H1 (cell line): ENCODE data around the gene TOR4A. TPM values are rescaled to one million over a fixed set of nuclear protein-coding genes. Genes with fewer than 3 reads are reported as not detected.

ENCODE experiments used
- NANOG ChIP-seq: IDR thresholded peaks from 2 replicates; pipeline ENCODE4 v1.6.1; 2011; ENCODE audit warnings: low read length, low read depth, mild to moderate bottlenecking, inconsistent platforms; ENCODE audit not compliant: insufficient read depth, poor library complexity, severe bottlenecking
- PHF8 ChIP-seq: fragments of 200-600 bp; sonication (generic); conservative IDR thresholded peaks from 2 replicates; pipeline ENCODE4 v1.7.1; 2012; ENCODE audit warnings: low read depth, mild to moderate bottlenecking, inconsistent platforms, low read length, moderate library complexity
- polyA plus RNA-seq, 7 experiments: library from polyadenylated mRNA; depleted of rRNA in 3 of 7; stranded (reverse) in 5 of 7; unstranded in 2 of 7; fragments of >200 nt in 5 of 7; fragments of 200-250 nt in 2 of 7; gene quantifications; 1 replicate in 5 of 7; 2 replicates in 1 of 7; 4 replicates in 1 of 7; pipeline versions ENCODE4 v1.2.1 to v1.2.3, GENCODE V29; 2011 to 2013; ENCODE audit warnings: missing spikeins in 2 of 7, mixed read lengths in 2 of 7
- total RNA-seq: library from RNA; stranded (reverse); fragmentation: NEBNext Ultra II Directional; extraction: Animal tissue kit (Norgen Biotek cat#: 25700); gene quantifications from 2 replicates; pipeline ENCODE4 v1.2.1, GENCODE V29; 2021

TOR4A gene
- total and polyA plus RNA-seq, 2 of the 8 experiments (the other 6 are each of a cell fraction or from before 2014, with no cell fraction given): 8.4 to 9.3 TPM

DNA sequence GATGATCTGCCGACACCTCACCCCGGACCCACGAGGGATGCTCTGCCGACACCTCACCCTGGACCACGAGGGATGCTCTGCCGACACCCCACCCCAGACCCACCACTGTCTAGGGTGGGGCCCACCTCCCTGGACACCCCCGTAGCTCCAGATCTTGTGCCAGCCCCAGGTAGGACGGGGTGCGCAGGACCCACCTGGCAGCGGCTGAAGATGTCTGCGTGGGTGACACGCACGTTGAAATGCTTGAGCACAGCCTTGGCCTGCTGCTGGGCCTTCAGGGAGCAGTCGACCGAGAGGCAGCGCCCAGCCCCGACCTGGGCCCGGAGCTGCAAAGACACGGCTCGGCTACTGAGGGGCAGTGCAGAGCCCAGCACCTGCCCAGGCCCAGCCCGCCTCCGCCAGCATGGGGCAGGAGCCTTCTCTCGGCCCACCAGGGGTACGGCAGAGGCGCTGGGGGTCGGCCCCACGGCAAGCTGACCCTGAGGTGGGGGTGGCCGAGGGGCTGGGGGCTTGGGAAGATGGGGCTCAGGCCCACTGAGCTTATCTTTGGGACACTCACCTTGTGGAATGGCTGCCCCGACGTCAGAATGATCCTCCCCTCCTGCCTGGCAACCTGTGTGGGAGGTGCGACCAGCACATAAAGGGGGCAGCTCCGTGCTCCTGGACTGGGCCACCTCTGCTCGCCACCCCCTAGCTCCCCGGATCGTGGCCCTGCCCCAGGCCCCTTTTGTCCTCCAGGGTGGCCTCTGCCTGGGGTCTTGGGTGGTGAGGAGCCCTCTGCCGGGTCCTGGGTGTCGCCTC is 46.2 kb downstream of the TOR4A start (continued):
- TF ChIP-seq NANOG (no peak), PHF8 (no peak)
